SJSA1 (cell line): ENCODE results near the gene TBXAS1. TPM values are rescaled to one million over a fixed set of nuclear protein-coding genes. Genes with fewer than 3 reads are reported as not detected.

Source experiments
- DNase-seq, 2 experiments: peaks; one replicate each; pipeline ENCODE4 v3.0.0-alpha.2; 2015 to 2020; ENCODE audit warnings: low spot score in 2 of 2, low read depth in 1 of 2
- H3K27ac ChIP-seq: fragments of 250-450 bp; sonication (Bioruptor Pico); 2 replicates; pipeline ENCODE4 v1.5.1; 2020; ENCODE audit warnings: mild to moderate bottlenecking, moderate library complexity
- H3K27me3 ChIP-seq: fragments of 250-450 bp; sonication (Bioruptor Pico); replicated peaks from 2 replicates; pipeline ENCODE4 v1.5.1; 2020; ENCODE audit warnings: mild to moderate bottlenecking, moderate library complexity
- H3K36me3 ChIP-seq: fragments of 250-450 bp; sonication (Bioruptor Pico); 2 replicates; pipeline ENCODE4 v1.5.1; 2020; ENCODE audit warnings: mild to moderate bottlenecking
- H3K4me1 ChIP-seq: fragments of 250-450 bp; sonication (Bioruptor Pico); replicated peaks from 2 replicates; pipeline ENCODE4 v1.6.1; 2021; ENCODE audit warnings: mild to moderate bottlenecking
- H3K4me3 ChIP-seq: fragments of 250-450 bp; sonication (Bioruptor Pico); 2 replicates; pipeline ENCODE4 v1.5.1; 2020; ENCODE audit warnings: mild to moderate bottlenecking
- H3K9me3 ChIP-seq: fragments of 250-450 bp; sonication (Bioruptor Pico); replicated peaks from 2 replicates; pipeline ENCODE4 v1.5.1; 2020; ENCODE audit warnings: mild to moderate bottlenecking
- total RNA-seq: library from RNA; depleted of rRNA; stranded (reverse); fragments of >200 nt; shearing (Covaris generic); gene quantifications from 2 replicates; pipeline ENCODE4 v1.2.3, GENCODE V29; 2014

Gene TBXAS1
- total RNA-seq, 1 experiment from 2014 or later: 3.8 TPM

DNA sequence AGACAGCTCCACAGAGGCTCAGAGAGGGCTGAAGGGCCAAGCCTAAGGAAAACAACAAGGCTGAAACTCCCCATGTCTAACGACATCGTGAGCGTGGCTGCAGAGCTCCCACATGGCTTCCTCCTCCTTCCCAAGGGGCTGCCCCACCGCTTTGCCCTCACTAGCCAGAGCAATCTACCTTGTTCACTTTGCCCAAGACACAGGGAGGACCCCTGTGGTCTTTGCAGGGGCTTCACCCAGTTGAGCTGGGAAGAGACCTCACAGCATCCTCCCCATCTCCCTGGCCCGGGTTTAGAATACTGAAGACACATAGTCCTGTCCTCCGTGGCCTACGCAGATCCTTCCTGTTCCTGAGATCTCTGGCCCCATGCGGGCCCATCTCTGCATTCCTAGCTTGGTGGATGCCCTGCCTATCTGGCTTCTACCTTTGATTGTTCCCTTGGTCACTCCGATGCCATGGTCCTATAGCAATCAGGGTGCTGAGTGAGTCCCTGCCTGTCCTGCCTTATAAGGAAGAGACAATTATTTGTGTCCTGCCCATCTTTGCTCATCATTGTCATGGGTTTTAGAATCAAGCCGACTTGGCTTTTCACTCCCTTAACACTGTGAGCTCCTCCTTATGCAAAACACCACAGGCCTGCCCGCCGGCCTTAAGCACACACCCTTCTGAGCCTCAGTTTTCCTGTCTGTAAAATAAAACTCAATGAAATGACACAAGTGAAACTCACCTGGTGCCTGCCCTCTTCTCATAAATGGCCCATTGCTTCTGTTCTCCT, 160.5 kb downstream of the TBXAS1 start:
- H3K4me3 ChIP-seq: no peak overlapping the region
- no peaks in the 10 kb centered on the region for H3K4me1 ChIP-seq
- H3K27ac ChIP-seq: no peak overlapping the region
- H3K27me3 ChIP-seq: no peaks in the 10 kb centered on the region
- no peaks in the 10 kb centered on the region for H3K9me3 ChIP-seq
- H3K36me3 ChIP-seq: no peaks in the 10 kb centered on the region
- DNase-seq: no peak

DNA sequence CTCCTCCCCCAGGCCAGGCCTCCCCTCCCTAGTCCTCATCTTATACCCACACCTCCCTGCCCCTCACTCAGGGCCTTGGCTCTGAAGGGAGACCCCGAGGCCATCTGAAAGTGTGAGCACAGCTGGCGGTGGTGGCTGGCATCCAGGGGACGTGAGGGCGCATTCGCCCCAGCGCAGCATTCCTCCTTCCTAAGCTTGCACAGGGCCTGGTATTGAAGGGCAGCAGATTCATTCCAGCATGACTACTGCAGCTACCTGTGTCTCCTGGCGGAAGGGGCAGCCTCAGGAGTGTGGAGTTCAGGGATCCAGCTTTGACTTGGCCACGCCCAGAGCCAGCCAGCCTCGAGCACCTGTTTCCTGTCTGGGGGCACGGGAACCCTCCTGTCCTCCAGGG, 161.1 kb downstream of the TBXAS1 start:
- no peak for DNase-seq
- Histone ChIP-seq H3K36me3 (no peaks in the 10 kb centered on the region), H3K4me3 (no peak overlapping the region), H3K27ac (no peak overlapping the region), H3K9me3 (no peaks in the 10 kb centered on the region), H3K27me3 (no peaks in the 10 kb centered on the region), H3K4me1 (no peaks in the 10 kb centered on the region)

DNA sequence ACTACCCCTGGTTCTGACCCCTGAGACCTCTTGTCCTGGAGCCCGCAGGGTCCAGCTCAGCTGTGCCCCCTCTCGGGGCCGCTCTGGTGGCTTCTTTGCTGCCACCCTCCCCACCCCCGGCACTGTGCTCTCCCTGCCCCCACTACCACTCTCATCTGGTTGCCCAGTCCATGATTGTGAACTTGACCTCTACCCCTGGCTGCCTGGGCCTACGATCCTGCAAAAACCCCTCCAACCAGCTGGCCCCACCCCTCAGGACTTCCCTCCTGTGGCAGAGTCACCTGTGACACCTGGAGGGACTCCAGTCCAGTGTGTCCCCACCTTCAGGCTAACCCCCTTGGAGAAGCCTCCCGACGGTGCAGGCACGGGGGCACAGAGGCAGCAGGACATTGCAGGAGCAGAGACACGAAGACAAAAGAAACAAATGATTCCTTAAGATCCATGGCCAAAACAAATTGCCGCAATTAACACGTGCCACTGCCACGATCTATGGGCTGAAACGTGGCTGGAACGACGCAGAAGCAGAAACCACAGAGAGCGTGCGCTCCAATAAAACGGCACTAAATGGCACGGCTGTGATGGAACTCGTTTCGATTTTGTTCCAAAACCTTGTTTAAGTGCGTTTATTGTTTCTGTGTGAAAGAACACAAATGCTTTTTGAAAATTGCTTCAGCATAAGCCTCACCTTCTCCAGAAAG, 161.7 kb downstream of the TBXAS1 start:
- H3K27me3 ChIP-seq: no peaks in the 10 kb centered on the region
- H3K9me3 ChIP-seq: no peaks in the 10 kb centered on the region
- H3K4me3 ChIP-seq: no peak overlapping the region
- no peak overlapping the region for H3K27ac ChIP-seq
- no peaks in the 10 kb centered on the region for H3K36me3 ChIP-seq
- no peak for DNase-seq
- no peaks in the 10 kb centered on the region for H3K4me1 ChIP-seq

DNA sequence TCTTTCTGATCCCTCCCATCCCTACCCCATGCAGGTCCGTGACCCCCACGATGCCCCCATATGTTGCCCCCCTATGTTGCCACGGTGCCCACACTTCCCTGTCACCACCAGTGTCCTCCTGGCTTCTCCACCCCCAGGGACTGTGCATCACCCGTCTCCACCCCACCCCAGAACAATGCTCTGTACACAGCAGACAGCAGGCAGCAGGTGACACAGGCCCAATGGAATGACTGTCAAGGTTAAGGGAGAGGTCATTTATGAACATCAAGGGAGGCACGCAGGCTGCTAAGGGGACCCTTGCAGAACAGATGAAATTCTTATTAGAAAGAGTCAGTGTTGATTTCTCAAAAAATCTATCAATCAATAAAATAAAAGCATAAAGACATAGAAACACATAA, 162.2 kb downstream of the TBXAS1 start:
- Histone ChIP-seq H3K9me3 (no peaks in the 10 kb centered on the region), H3K27ac (no peak overlapping the region), H3K4me3 (no peak overlapping the region), H3K27me3 (no peaks in the 10 kb centered on the region), H3K4me1 (no peaks in the 10 kb centered on the region), H3K36me3 (no peaks in the 10 kb centered on the region)
- no peak for DNase-seq

DNA sequence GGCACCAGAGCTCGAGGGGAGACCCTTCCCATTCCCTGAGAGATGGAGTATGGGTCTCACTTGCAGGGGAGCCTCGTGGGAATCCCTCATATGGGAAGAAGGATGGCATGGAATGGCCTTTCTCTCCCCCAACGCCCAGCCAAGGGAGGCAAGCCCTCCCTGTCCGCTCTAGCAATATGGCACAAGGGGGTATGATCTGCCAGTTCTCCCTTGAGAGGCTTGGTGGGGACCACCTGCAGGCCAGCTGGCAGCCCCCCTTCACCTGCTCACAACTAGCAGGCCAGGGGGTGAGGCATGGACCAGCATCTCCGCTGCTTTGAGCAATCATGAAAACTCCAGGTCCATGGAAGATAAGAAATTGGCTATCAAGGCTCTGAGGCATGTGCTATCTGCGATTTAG, 162.8 kb downstream of the TBXAS1 start:
- no peak for DNase-seq
- no peak overlapping the region for H3K4me3 ChIP-seq
- no peaks in the 10 kb centered on the region for H3K36me3 ChIP-seq
- no peaks in the 10 kb centered on the region for H3K9me3 ChIP-seq
- no peak overlapping the region for H3K27ac ChIP-seq
- no peaks in the 10 kb centered on the region for H3K4me1 ChIP-seq
- no peaks in the 10 kb centered on the region for H3K27me3 ChIP-seq

DNA sequence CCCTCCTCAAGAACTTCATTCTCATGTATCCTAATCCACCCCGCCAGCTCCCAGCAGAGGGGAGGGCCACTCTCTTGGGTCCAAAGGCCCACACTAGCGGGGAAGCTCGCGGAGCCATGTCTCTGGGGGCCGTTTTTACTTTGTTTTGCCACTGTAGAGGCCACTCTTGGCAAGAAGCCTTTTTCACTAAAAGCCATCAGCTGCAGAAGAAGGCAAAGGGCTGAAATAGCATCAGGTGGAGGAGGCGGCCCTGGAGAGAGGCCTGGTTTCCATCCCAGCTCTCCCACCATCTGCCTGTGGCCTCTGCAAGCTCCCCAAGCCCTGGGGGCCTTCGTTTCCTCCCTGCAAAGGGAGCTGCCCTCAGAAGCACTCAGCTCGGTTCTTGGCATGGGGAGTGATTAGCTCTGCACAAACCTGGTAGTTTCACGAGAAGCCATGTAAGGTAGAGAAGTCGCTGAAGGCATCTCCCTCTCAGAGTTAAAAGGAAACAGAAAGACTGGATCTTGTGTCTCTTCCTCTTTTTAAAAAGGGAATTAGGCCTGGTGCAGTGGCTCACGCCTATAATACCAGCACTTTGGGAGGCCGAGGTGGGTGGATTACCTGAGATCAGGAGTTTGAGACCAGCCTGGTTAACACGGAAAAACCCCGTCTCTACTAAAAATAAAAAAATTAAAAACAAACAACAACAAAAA, 163.4 kb downstream of the TBXAS1 start:
- Histone ChIP-seq H3K36me3 (no peaks in the 10 kb centered on the region), H3K4me1 (no peaks in the 10 kb centered on the region), H3K4me3 (no peak overlapping the region), H3K27me3 (no peaks in the 10 kb centered on the region), H3K9me3 (no peaks in the 10 kb centered on the region), H3K27ac (no peak overlapping the region)
- no peak for DNase-seq

DNA sequence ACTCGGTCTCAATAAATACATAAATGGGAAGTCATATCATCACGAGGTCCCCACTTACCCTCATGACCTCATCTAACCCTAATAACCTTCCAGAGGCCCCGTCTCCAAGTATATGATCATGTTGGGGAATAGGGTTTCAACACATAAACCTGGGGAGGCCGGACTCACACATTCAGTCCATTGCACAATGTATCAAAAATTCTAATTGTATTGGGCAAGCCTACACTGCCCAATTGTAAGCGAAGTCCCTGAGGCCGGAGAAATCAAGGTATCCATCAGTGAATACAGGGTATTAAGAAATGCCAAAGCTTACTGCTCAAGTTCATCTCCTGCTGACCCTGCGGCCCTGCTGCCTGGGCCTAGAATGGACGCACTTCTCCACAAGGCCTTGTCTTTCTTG, 164.1 kb downstream of the TBXAS1 start:
- no peak for DNase-seq
- Histone ChIP-seq H3K4me1 (no peaks in the 10 kb centered on the region), H3K36me3 (no peaks in the 10 kb centered on the region), H3K27ac (no peak overlapping the region), H3K27me3 (no peaks in the 10 kb centered on the region), H3K9me3 (no peaks in the 10 kb centered on the region), H3K4me3 (no peak overlapping the region)

DNA sequence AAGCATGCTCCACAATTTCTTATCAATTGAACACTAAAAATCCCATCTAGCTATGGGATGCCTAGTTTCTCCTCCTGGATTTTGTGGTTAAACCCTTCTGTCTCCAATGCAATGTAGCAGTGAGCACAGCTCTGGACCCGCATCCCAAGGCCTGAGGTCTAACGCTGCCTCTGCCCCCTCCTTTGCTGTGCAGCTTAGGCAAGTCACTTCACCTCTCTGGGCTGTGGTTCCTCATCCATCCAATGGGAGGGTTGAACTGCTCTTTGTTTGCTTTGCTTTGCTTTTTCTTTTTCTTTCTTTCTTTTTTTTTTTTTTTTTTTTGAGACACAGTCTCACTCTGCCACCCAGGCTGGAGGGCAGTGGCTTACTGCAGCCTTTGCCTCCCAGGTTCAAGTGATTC, 164.5 kb downstream of the TBXAS1 start:
- no peak for DNase-seq
- no peaks in the 10 kb centered on the region for H3K4me1 ChIP-seq

DNA sequence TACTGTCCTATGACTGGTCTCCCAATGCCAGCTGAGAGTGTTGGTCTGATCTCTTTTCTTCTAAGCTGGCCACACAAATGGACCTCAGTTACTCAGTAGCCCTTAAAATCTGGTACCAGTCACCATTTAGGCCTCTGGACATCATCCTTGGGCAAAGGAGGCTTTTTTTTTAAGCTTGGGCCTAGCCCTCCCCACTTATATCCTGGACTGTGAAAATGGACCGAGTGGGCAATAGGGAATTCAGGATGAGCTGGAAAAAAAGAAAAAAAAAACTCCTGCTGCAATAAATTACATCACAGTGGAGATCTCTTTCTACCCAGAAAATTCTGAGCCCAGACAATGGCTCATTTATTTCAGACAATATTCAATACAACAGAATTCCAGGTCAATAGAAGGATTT, 165.3 kb downstream of the TBXAS1 start:
- no peak for DNase-seq
- Histone ChIP-seq H3K9me3 (no peaks in the 10 kb centered on the region), H3K36me3 (no peaks in the 10 kb centered on the region), H3K4me3 (no peak overlapping the region), H3K4me1 (no peaks in the 10 kb centered on the region), H3K27ac (no peak overlapping the region), H3K27me3 (no peaks in the 10 kb centered on the region)

More for the DNA sequence above, 164.5 kb downstream of the TBXAS1 start:
- Histone ChIP-seq H3K9me3 (no peaks in the 10 kb centered on the region), H3K4me3 (no peak overlapping the region), H3K36me3 (no peaks in the 10 kb centered on the region), H3K27me3 (no peaks in the 10 kb centered on the region), H3K27ac (no peak overlapping the region)

DNA sequence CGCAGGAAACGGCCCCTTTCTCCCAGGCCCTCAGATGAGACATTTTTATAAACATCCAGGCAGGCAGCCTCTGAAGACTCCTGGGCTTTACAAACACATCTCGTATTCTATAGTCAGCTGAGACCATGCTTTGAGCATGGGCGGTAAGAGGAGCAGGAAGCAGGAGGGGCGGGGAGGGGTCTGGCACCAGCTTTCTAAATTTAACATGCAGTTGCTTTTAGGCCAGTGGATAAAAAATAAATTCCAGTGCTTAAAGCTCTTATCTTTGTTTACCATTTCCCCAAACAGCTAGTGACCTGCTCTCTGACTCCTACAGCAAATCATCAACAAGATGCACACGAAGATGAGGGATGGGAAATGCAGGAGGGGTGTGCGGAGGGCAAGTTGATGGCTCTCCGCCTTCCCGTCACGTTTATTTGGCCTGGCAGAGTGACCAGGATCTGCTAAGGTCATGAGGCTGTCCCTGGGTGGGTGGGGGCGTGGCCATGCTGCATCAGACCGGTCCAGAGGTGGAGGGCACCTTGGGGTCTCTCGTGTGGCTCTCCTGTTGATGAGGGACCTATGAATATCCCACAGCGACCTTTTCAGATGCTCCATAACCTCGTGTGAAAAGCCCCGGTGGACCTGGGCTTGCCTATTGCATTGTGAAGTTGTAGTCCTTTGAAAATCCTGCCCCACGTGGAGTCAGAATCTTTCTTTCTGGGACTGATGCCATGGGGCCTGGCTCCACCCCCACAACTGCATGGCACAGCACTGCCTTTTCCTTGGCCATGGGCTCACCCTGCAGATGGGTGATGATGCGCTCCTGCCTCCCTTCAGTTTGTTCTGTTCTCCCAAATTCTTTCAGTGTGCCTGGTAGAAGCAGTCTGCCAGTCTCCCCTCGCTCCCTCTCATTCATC, 166.2 kb downstream of the TBXAS1 start:
- DNase-seq: no peak
- Histone ChIP-seq H3K9me3 (no peaks in the 10 kb centered on the region), H3K4me1 (no peaks in the 10 kb centered on the region), H3K27me3 (no peaks in the 10 kb centered on the region), H3K27ac (no peak overlapping the region), H3K36me3 (no peaks in the 10 kb centered on the region), H3K4me3 (no peak overlapping the region)

DNA sequence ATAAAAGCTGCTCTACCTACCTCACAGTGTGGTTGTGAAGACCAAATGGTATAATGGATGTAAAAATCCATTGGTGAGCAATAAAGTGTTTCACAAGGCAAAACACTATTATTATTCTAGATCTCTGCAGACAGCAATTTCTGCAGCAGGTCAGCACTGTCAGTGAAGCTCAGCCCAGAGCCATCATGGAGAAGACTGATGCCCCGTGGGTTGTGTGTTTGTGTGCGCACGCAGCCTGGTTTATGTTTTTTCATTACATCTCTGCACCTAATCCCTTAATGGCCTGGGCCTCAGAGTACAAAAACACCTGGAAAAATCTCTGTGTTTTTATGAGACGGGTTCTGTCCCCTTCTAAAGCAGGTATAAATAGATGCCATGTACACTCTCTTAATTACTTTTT, 169.5 kb downstream of the TBXAS1 start:
- H3K4me1 ChIP-seq: no peaks in the 10 kb centered on the region
- H3K27ac ChIP-seq: no peak overlapping the region
- no peak overlapping the region for H3K4me3 ChIP-seq
- H3K9me3 ChIP-seq: no peaks in the 10 kb centered on the region
- H3K36me3 ChIP-seq: no peaks in the 10 kb centered on the region
- no peaks in the 10 kb centered on the region for H3K27me3 ChIP-seq
- no peak for DNase-seq

DNA sequence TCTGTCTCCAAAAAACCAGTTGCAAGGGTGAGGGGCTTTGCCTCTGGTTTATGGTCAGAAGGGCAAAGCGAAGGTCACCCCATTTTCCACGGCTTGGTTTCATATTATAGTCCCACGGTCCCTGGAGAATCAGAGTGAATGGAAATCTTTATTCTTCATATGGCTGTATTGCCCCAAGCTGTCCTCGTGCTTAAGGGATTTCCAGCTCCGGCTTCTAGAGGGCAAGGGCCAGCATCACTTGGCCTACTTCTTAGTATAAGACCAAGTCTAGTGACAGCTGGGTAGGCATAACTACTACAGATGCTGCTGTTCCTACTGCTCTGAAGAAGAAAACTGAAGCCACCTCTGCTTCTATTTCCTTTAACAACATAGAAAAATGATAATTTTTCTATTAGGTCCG, 170.5 kb downstream of the TBXAS1 start:
- H3K4me3 ChIP-seq: no peak overlapping the region
- no peak overlapping the region for H3K27ac ChIP-seq
- H3K36me3 ChIP-seq: no peaks in the 10 kb centered on the region
- no peaks in the 10 kb centered on the region for H3K27me3 ChIP-seq
- DNase-seq: no peak
- no peaks in the 10 kb centered on the region for H3K4me1 ChIP-seq
- no peaks in the 10 kb centered on the region for H3K9me3 ChIP-seq

DNA sequence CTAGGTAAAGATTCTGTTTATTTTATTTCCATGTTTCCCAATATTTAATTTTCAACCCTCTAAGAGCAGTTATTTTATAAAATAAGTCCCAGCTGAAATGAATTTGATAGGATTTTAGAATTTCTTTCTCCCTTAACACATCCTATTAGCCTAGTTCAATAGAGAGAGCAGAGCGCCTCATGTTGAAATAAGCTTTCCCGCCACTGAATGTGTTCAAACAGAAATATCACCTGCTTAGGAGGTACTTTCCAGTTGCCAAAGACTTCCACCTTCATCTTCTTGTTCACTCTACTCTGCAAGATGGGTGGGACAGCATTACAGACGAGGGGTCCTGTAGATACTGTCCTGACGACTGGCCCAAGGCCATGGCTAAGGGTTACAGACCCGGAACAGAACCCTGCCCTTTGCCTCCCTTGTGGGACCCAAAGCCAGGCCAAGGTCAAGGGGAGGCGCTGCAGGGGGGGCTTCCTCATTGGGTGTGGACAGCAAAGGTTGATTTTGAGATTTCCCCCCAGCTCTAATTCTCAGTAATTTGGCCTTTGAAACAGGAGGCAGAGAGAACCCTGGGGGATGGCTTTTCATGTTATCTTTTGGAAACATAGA, 171.7 kb downstream of the TBXAS1 start:
- Histone ChIP-seq H3K27me3 (no peaks in the 10 kb centered on the region), H3K36me3 (no peaks in the 10 kb centered on the region)

More for the DNA sequence above, 171.7 kb downstream of the TBXAS1 start:
- H3K4me1 ChIP-seq: no peaks in the 10 kb centered on the region
- no peak overlapping the region for H3K4me3 ChIP-seq
- H3K27ac ChIP-seq: no peak overlapping the region
- no peaks in the 10 kb centered on the region for H3K9me3 ChIP-seq
- no peak for DNase-seq
